NB4 (cell line): ENCODE results near the gene TXNL1.

Experiments used
- MYC ChIP-seq: IDR thresholded peaks from 2 replicates; pipeline ENCODE4 v1.6.1; 2011; ENCODE audit warnings: low read depth, low read length
- POLR2A ChIP-seq: IDR thresholded peaks from 2 replicates; pipeline ENCODE4 v1.6.1; 2011; ENCODE audit warnings: mild to moderate bottlenecking; ENCODE audit not compliant: insufficient read length; ENCODE audit errors: extremely low read depth
- TF ChIP-seq, protein P1 (sequence below): IDR thresholded peaks from one replicate; pipeline ENCODE4 v1.5.1; 2012; ENCODE audit warnings: low read depth, low read length
- TF ChIP-seq, protein P2 (sequence below): IDR thresholded peaks from 2 replicates; pipeline ENCODE4 v1.6.1; 2011; ENCODE audit warnings: low read depth, low read length

DNA sequence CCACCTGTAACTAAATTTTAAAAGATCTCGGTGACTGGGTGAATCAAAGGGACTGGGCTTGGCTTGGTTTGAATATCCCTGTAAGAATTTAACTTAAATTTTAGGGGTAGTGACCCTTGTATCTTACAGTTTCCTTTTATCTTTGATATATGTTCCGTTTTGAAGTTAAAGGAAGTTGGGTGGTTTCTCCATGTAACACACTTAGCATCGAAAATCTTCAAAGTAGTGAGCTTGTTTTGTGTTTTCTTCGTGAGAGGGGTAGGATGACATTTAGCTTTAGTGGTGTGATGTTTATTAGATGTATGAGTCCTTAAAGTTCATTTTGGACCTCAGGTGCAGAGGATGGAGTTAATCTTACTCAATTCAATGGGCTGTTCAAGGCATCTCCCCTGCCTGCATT, 14.4 kb upstream of the TXNL1 start:
- TF ChIP-seq, protein P1, sequence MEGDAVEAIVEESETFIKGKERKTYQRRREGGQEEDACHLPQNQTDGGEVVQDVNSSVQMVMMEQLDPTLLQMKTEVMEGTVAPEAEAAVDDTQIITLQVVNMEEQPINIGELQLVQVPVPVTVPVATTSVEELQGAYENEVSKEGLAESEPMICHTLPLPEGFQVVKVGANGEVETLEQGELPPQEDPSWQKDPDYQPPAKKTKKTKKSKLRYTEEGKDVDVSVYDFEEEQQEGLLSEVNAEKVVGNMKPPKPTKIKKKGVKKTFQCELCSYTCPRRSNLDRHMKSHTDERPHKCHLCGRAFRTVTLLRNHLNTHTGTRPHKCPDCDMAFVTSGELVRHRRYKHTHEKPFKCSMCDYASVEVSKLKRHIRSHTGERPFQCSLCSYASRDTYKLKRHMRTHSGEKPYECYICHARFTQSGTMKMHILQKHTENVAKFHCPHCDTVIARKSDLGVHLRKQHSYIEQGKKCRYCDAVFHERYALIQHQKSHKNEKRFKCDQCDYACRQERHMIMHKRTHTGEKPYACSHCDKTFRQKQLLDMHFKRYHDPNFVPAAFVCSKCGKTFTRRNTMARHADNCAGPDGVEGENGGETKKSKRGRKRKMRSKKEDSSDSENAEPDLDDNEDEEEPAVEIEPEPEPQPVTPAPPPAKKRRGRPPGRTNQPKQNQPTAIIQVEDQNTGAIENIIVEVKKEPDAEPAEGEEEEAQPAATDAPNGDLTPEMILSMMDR: no peak
- TF ChIP-seq POLR2A: no peak
- no peak for TF ChIP-seq MYC
- TF ChIP-seq, protein P2, sequence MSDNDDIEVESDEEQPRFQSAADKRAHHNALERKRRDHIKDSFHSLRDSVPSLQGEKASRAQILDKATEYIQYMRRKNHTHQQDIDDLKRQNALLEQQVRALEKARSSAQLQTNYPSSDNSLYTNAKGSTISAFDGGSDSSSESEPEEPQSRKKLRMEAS: no peak
